ENCODE results near the gene ABCC1.

The ABCC1 gene

GRCh38 chr16:16155234-16155633 lies 205.8 kb downstream of the ABCC1 start:
- Histone ChIP-seq H3K4me2 (ENCODE audit: low read depth, low read length, poor library complexity, severe bottlenecking) (no peak overlapping the region), H3K79me2 (ENCODE audit: insufficient read depth, low read length) (no peaks in the 10 kb centered on the region), H3K9me2 (replicated peaks; ENCODE audit: low read depth, low read length) (no peaks in the 10 kb centered on the region), H3K9me3 (ENCODE audit: insufficient read depth, low read depth, low read length) (peaks cover 10% of the 10 kb centered on the region; the same call in 1 of the 2 replicates), H3K36me3 (ENCODE audit: insufficient read depth, low read length) (no peaks in the 10 kb centered on the region), H3K4me1 (ENCODE audit: insufficient read depth, low read length, poor library complexity, severe bottlenecking) (no peaks in the 10 kb centered on the region), H3K9ac (ENCODE audit: low read depth, low read length, poor library complexity, severe bottlenecking) (no peak overlapping the region), H4K20me1 (ENCODE audit: insufficient read depth, low read length, poor library complexity, severe bottlenecking) (no peaks in the 10 kb centered on the region), H3K4me3 (ENCODE audit: low read length, poor library complexity, severe bottlenecking) (no peak overlapping the region), H2AFZ (ENCODE audit: low read length) (no peak overlapping the region), H3K27me3 (ENCODE audit: insufficient read depth, low read length, poor library complexity, severe bottlenecking) (no peaks in the 10 kb centered on the region), H3F3A (ENCODE audit: low read depth) (no peaks in the 10 kb centered on the region)
- TF ChIP-seq EZH2phosphoT487 (IDR thresholded peaks at IDR 0.05; ENCODE audit: borderline replicate concordance) (no peak), CTCF (conservative IDR thresholded peaks at IDR 0.05; ENCODE audit: low read length) (no peak)

- H3F3A ChIP-seq (ENCODE audit: low read depth): no peaks in the 10 kb centered on the region
- H3K79me2 ChIP-seq (ENCODE audit: insufficient read depth, low read length): no peaks in the 10 kb centered on the region
- H3K27me3 ChIP-seq (ENCODE audit: insufficient read depth, low read length, poor library complexity, severe bottlenecking): no peaks in the 10 kb centered on the region
- H3K4me1 ChIP-seq (ENCODE audit: insufficient read depth, low read length, poor library complexity, severe bottlenecking): no peaks in the 10 kb centered on the region
- H3K36me3 ChIP-seq (ENCODE audit: insufficient read depth, low read length): no peaks in the 10 kb centered on the region
- no peak overlapping the region for H3K9ac ChIP-seq (ENCODE audit: low read depth, low read length, poor library complexity, severe bottlenecking)
- no peaks in the 10 kb centered on the region for H4K20me1 ChIP-seq (ENCODE audit: insufficient read depth, low read length, poor library complexity, severe bottlenecking)
- H3K9me3 ChIP-seq (ENCODE audit: insufficient read depth, low read depth, low read length): peaks cover 10% of the 10 kb centered on the region; the same call in 1 of the 2 replicates
- no peak overlapping the region for H3K4me3 ChIP-seq (ENCODE audit: low read length, poor library complexity, severe bottlenecking)
- H3K4me2 ChIP-seq (ENCODE audit: low read depth, low read length, poor library complexity, severe bottlenecking): no peak overlapping the region
- no peaks in the 10 kb centered on the region for H3K9me2 ChIP-seq (replicated peaks; ENCODE audit: low read depth, low read length)
- H2AFZ ChIP-seq (ENCODE audit: low read length): no peak overlapping the region
- TF ChIP-seq CTCF (conservative IDR thresholded peaks at IDR 0.05; ENCODE audit: low read length) (no peak), EZH2phosphoT487 (IDR thresholded peaks at IDR 0.05; ENCODE audit: borderline replicate concordance) (no peak)
Measured at GRCh38 chr16:16157166-16157565, 207.8 kb downstream of the ABCC1 start.

GRCh38 chr16:16158082-16158658 lies 208.8 kb downstream of the ABCC1 start:
- H3K9me3 ChIP-seq (ENCODE audit: insufficient read depth, low read depth, low read length): peaks cover 10% of the 10 kb centered on the region; the same call in 1 of the 2 replicates
- H2AFZ ChIP-seq (ENCODE audit: low read length): no peak overlapping the region
- H3K4me1 ChIP-seq (ENCODE audit: insufficient read depth, low read length, poor library complexity, severe bottlenecking): no peaks in the 10 kb centered on the region
- H3K79me2 ChIP-seq (ENCODE audit: insufficient read depth, low read length): no peaks in the 10 kb centered on the region
- no peaks in the 10 kb centered on the region for H3K27me3 ChIP-seq (ENCODE audit: insufficient read depth, low read length, poor library complexity, severe bottlenecking)
- no peak overlapping the region for H3K4me2 ChIP-seq (ENCODE audit: low read depth, low read length, poor library complexity, severe bottlenecking)
- H3K9me2 ChIP-seq (replicated peaks; ENCODE audit: low read depth, low read length): no peaks in the 10 kb centered on the region
- H3K9ac ChIP-seq (ENCODE audit: low read depth, low read length, poor library complexity, severe bottlenecking): no peak overlapping the region
- no peaks in the 10 kb centered on the region for H3K36me3 ChIP-seq (ENCODE audit: insufficient read depth, low read length)
- no peaks in the 10 kb centered on the region for H4K20me1 ChIP-seq (ENCODE audit: insufficient read depth, low read length, poor library complexity, severe bottlenecking)
- TF ChIP-seq CTCF (conservative IDR thresholded peaks at IDR 0.05; ENCODE audit: low read length): no peak
- no peak for TF ChIP-seq EZH2phosphoT487 (IDR thresholded peaks at IDR 0.05; ENCODE audit: borderline replicate concordance)
- H3K4me3 ChIP-seq (ENCODE audit: low read length, poor library complexity, severe bottlenecking): no peak overlapping the region
- H3F3A ChIP-seq (ENCODE audit: low read depth): no peaks in the 10 kb centered on the region

All from Loucy (cell line).